Keratinocyte (primary cell): ENCODE results near the gene MMAA.

Experiments used
- CTCF ChIP-seq, 3 experiments: IDR thresholded peaks in 1 of 3; conservative IDR thresholded peaks in 1 of 3; optimal IDR thresholded peaks in 1 of 3; 2 replicates in 2 of 3; 3 replicates in 1 of 3; pipeline versions ENCODE3 to v1.5.1; 2011; ENCODE audit warnings: low read length in 3 of 3, mild to moderate bottlenecking in 3 of 3, moderate library complexity in 2 of 3, control low read depth in 1 of 3, inconsistent platforms in 1 of 3; ENCODE audit not compliant: insufficient read depth in 2 of 3; ENCODE audit errors: extremely low read depth in 1 of 3
- EZH2 ChIP-seq: IDR thresholded peaks from one replicate; pipeline ENCODE4 v1.6.1; 2012; ENCODE audit warnings: inconsistent platforms, mild to moderate bottlenecking, low read length, moderate library complexity

- TF ChIP-seq CTCF (optimal IDR thresholded peaks at IDR 0.05 in 1 of 3, IDR thresholded peaks at IDR 0.05 in 1 of 3, conservative IDR thresholded peaks at IDR 0.05 in 1 of 3; ENCODE audit: extremely low read depth in 1 of 3, insufficient read depth in 2 of 3, low read length in 3 of 3) (no peak), EZH2 (no peak)
These were observed 78.1 kb downstream of the MMAA start for GRCh38 chr4:145697332-145697731.
